H9 (cell line): ENCODE results near the gene ITPK1. TPM values are rescaled to one million over a fixed set of nuclear protein-coding genes. Genes with fewer than 3 reads are reported as not detected.

Source experiments
- DNase-seq: peaks from one replicate; pipeline ENCODE4 v3.0.0-alpha.2; 2017
- H2AFZ ChIP-seq: one replicate; pipeline ENCODE4 v1.6.1; 2013; ENCODE audit warnings: mild to moderate bottlenecking, low read length, control low read depth, moderate library complexity
- H2AK5ac ChIP-seq: 2 replicates; pipeline ENCODE4 v1.6.1; 2013; ENCODE audit warnings: low read length, control low read depth, mixed read lengths; ENCODE audit not compliant: insufficient read length
- H2BK120ac ChIP-seq: one replicate; pipeline ENCODE4 v1.6.1; 2013; ENCODE audit warnings: low read depth, mild to moderate bottlenecking, low read length, control low read depth, inconsistent platforms; ENCODE audit not compliant: poor library complexity, severe bottlenecking
- H2BK12ac ChIP-seq: 2 replicates; pipeline ENCODE4 v1.6.1; 2013; ENCODE audit warnings: low read length, control low read depth, mixed read lengths, low read depth; ENCODE audit not compliant: insufficient read length
- H2BK15ac ChIP-seq: 2 replicates; pipeline ENCODE4 v1.6.1; 2013; ENCODE audit warnings: low read depth, low read length, control low read depth
- H2BK20ac ChIP-seq: one replicate; pipeline ENCODE4 v1.6.1; 2013; ENCODE audit warnings: low read depth, mild to moderate bottlenecking, low read length, control low read depth, inconsistent platforms; ENCODE audit not compliant: poor library complexity, severe bottlenecking
- H2BK5ac ChIP-seq: 2 replicates; pipeline ENCODE4 v1.6.1; 2013; ENCODE audit warnings: low read length, control low read depth, mixed read lengths; ENCODE audit not compliant: insufficient read length
- H3K14ac ChIP-seq: 2 replicates; pipeline ENCODE4 v1.6.1; 2013; ENCODE audit warnings: low read length, control low read depth; ENCODE audit not compliant: insufficient read depth
- H3K18ac ChIP-seq: 2 replicates; pipeline ENCODE4 v1.6.1; 2013; ENCODE audit warnings: low read depth, mild to moderate bottlenecking, mixed read lengths, low read length, control low read depth; ENCODE audit not compliant: insufficient read length
- H3K23ac ChIP-seq: 2 replicates; pipeline ENCODE4 v1.6.1; 2013; ENCODE audit warnings: low read length, control low read depth, mixed read lengths, low read depth; ENCODE audit not compliant: insufficient read length
- H3K23me2 ChIP-seq: 2 replicates; pipeline ENCODE4 v1.6.1; 2013; ENCODE audit warnings: low read depth, mild to moderate bottlenecking, mixed read lengths, low read length, control low read depth; ENCODE audit not compliant: insufficient read length, poor library complexity, severe bottlenecking
- H3K27ac ChIP-seq: 2 replicates; pipeline ENCODE4 v1.5.1; 2013; ENCODE audit warnings: low read length, control low read depth, mixed read lengths, low read depth; ENCODE audit not compliant: insufficient read length
- H3K27me3 ChIP-seq: 2 replicates; pipeline ENCODE4 v1.6.1; 2013; ENCODE audit warnings: low read length, control low read depth, inconsistent platforms; ENCODE audit not compliant: insufficient read depth
- H3K4ac ChIP-seq: 2 replicates; pipeline ENCODE4 v1.6.1; 2013; ENCODE audit warnings: low read depth, mild to moderate bottlenecking, control low read depth, inconsistent platforms, low read length, moderate library complexity
- H3K4me1 ChIP-seq: 2 replicates; pipeline ENCODE4 v1.6.1; 2013; ENCODE audit warnings: low read length, control low read depth, inconsistent platforms; ENCODE audit not compliant: insufficient read depth
- H3K4me2 ChIP-seq: 2 replicates; pipeline ENCODE4 v1.6.1; 2013; ENCODE audit warnings: low read length, control low read depth, mixed read lengths; ENCODE audit not compliant: insufficient read length, insufficient read depth
- H3K56ac ChIP-seq: 2 replicates; pipeline ENCODE4 v1.6.1; 2013; ENCODE audit warnings: low read depth, mild to moderate bottlenecking, mixed read lengths, low read length, control low read depth; ENCODE audit not compliant: insufficient read length
- H3K79me1 ChIP-seq: 2 replicates; pipeline ENCODE4 v1.6.1; 2013; ENCODE audit warnings: low read depth, mild to moderate bottlenecking, moderate library complexity, low read length, control low read depth, inconsistent platforms; ENCODE audit not compliant: insufficient read depth, poor library complexity, severe bottlenecking
- H3K79me2 ChIP-seq: 2 replicates; pipeline ENCODE4 v1.6.1; 2013; ENCODE audit warnings: low read length, control low read depth, inconsistent platforms; ENCODE audit not compliant: insufficient read depth
- H3K9ac ChIP-seq: 2 replicates; pipeline ENCODE4 v1.6.1; 2013; ENCODE audit warnings: low read length, control low read depth, mixed read lengths; ENCODE audit not compliant: insufficient read length; ENCODE audit errors: extremely low read depth
- H3K9me3 ChIP-seq: one replicate; pipeline ENCODE4 v1.6.1; 2013; ENCODE audit warnings: low read depth, low read length, inconsistent platforms; ENCODE audit not compliant: control insufficient read depth
- H3T11ph ChIP-seq: one replicate; pipeline ENCODE4 v1.6.1; 2013; ENCODE audit warnings: mild to moderate bottlenecking, low read length, control low read depth, inconsistent platforms
- H4K20me1 ChIP-seq: one replicate; pipeline ENCODE4 v1.6.1; 2013; ENCODE audit not compliant: control insufficient read depth, insufficient read length, insufficient read depth
- H4K5ac ChIP-seq: 2 replicates; pipeline ENCODE4 v1.6.1; 2013; ENCODE audit warnings: low read depth, mild to moderate bottlenecking, mixed read lengths, low read length, control low read depth; ENCODE audit not compliant: insufficient read length
- H4K8ac ChIP-seq: replicated peaks from 2 replicates; pipeline ENCODE4 v1.6.1; 2013; ENCODE audit warnings: low read length, control low read depth, mixed read lengths, low read depth; ENCODE audit not compliant: insufficient read length
- H4K91ac ChIP-seq: 2 replicates; pipeline ENCODE4 v1.6.1; 2013; ENCODE audit warnings: low read depth, mild to moderate bottlenecking, moderate library complexity, mixed read lengths, low read length, control low read depth; ENCODE audit not compliant: insufficient read length
- H3K27ac Mint-ChIP-seq, 3 experiments: 2 replicates in 2 of 3; 3 replicates in 1 of 3; pipeline ENCODE4 v1.8.0; 2020 to 2021; ENCODE audit warnings: mixed read lengths in 3 of 3, mild to moderate bottlenecking in 1 of 3, moderate library complexity in 1 of 3
- H3K27me3 Mint-ChIP-seq: 2 replicates; pipeline ENCODE4 v1.8.0; 2021; ENCODE audit warnings: low read depth, mild to moderate bottlenecking, moderate library complexity, mixed read lengths
- H3K36me3 Mint-ChIP-seq, 3 experiments: 2 replicates in 2 of 3; 3 replicates in 1 of 3; pipeline ENCODE4 v1.8.0; 2020 to 2021; ENCODE audit warnings: low read depth in 3 of 3, mixed read lengths in 3 of 3; ENCODE audit not compliant: insufficient read depth in 1 of 3
- H3K4me1 Mint-ChIP-seq, 2 experiments: 2 replicates each; pipeline ENCODE4 v1.8.0; 2020; ENCODE audit warnings: mixed read lengths in 2 of 2
- H3K4me3 Mint-ChIP-seq, 2 experiments: 2 replicates in 1 of 2; 3 replicates in 1 of 2; pipeline ENCODE4 v1.8.0; 2020 to 2021; ENCODE audit warnings: mild to moderate bottlenecking in 2 of 2, mixed read lengths in 2 of 2, moderate library complexity in 1 of 2
- H3K9me3 Mint-ChIP-seq, 2 experiments: 2 replicates in 1 of 2; 3 replicates in 1 of 2; pipeline ENCODE4 v1.8.0; 2020; ENCODE audit warnings: mild to moderate bottlenecking in 2 of 2, mixed read lengths in 2 of 2, moderate library complexity in 1 of 2
- CTCF ChIP-seq: fragments of 200-600 bp; sonication (generic); conservative IDR thresholded peaks from 3 replicates; pipeline ENCODE4 v1.8.0; 2021; ENCODE audit warnings: antibody characterized with exemption, mild to moderate bottlenecking
- total RNA-seq: library from RNA; stranded (reverse); gene quantifications from 2 replicates; pipeline ENCODE4 v1.2.1, GENCODE V29; 2021

The ITPK1 gene
- total RNA-seq, 1 experiment from 2014 or later = 92.7 TPM

- Mint-ChIP-seq H3K4me3 (no peak overlapping the region), H3K4me1 (no peaks in the 10 kb centered on the region), H3K27ac (no peak overlapping the region), H3K27me3 (peaks cover 15% of the 10 kb centered on the region), H3K36me3 (no peaks in the 10 kb centered on the region; a peak in 1 of 7 replicates), H3K9me3 (peaks cover 0 to 2% of the 10 kb centered on the region in 2 experiments; a peak in 3 of 5 replicates)
- no peak overlapping the region for H2BK20ac ChIP-seq
- no peak for TF ChIP-seq CTCF
- H4K5ac ChIP-seq = no peak overlapping the region
- H3K4me1 ChIP-seq = no peaks in the 10 kb centered on the region
- H3K4me2 ChIP-seq = no peak overlapping the region
- H2BK120ac ChIP-seq = no peak overlapping the region
- H3K56ac ChIP-seq = no peak overlapping the region
- H2BK5ac ChIP-seq = no peak overlapping the region
- H3K4ac ChIP-seq = no peak overlapping the region
- H4K8ac ChIP-seq = no peak overlapping the region
- no peak overlapping the region for H2AK5ac ChIP-seq
- H3T11ph ChIP-seq = no peak overlapping the region
- H2BK12ac ChIP-seq = no peak overlapping the region
- H3K79me2 ChIP-seq = no peaks in the 10 kb centered on the region
- no peak overlapping the region for H3K14ac ChIP-seq
- H3K27ac ChIP-seq = no peak overlapping the region
- no peak for DNase-seq
- no peak overlapping the region for H3K9ac ChIP-seq
- H3K27me3 ChIP-seq = no peaks in the 10 kb centered on the region
- H4K91ac ChIP-seq = no peak overlapping the region
- H4K20me1 ChIP-seq = no peaks in the 10 kb centered on the region
- no peaks in the 10 kb centered on the region for H3K23me2 ChIP-seq
- H3K9me3 ChIP-seq = no peaks in the 10 kb centered on the region
- no peak overlapping the region for H3K23ac ChIP-seq
- no peak overlapping the region for H2BK15ac ChIP-seq
- H2AFZ ChIP-seq = no peak overlapping the region
- no peaks in the 10 kb centered on the region for H3K79me1 ChIP-seq
- no peak overlapping the region for H3K18ac ChIP-seq
Observed at GRCh38 chr14:92892589-92892988, 223.1 kb downstream of the ITPK1 start.
